Colonic mucosa (tissue), 4 donors: ENCODE data around the gene UPB1. TPM values are rescaled to one million over a fixed set of nuclear protein-coding genes. Genes with fewer than 3 reads are reported as not detected.
A peak's percentile ranks its signal among the peaks of the same experiment; 100 is the strongest.

Experiments
- DNase-seq: peaks from one replicate; pipeline ENCODE4 v3.0.0-alpha.2; 2020
- H3K27ac ChIP-seq: fragments of 200-600 bp; one replicate; pipeline ENCODE4 v1.8.0; 2021
- H3K27me3 ChIP-seq: fragments of 200-600 bp; one replicate; pipeline ENCODE4 v1.8.0; 2021
- H3K36me3 ChIP-seq: fragments of 200-600 bp; one replicate; pipeline ENCODE4 v1.8.0; 2021
- H3K4me1 ChIP-seq: fragments of 200-600 bp; one replicate; pipeline ENCODE4 v1.8.0; 2021; ENCODE audit warnings: mild to moderate bottlenecking
- H3K4me3 ChIP-seq: fragments of 200-600 bp; one replicate; pipeline ENCODE4 v1.8.0; 2021
- H3K9ac ChIP-seq, 2 donors: one replicate each; pipeline ENCODE4 v1.7.0; 2013; ENCODE audit warnings: control low read depth in 2 of 2, low read depth in 2 of 2, low read length in 2 of 2
- H3K9me3 ChIP-seq: fragments of 200-600 bp; one replicate; pipeline ENCODE4 v1.8.0; 2021
- CTCF ChIP-seq: fragments of 200-600 bp; IDR thresholded peaks from one replicate; pipeline ENCODE4 v1.8.0; 2022; ENCODE audit warnings: antibody characterized with exemption, mild to moderate bottlenecking
- intact Hi-C: fragments of 100-400 bp; cut with DNase I; formaldehyde crosslinking; loops from one replicate; pipeline ENCODE4 v1.14.1; 2022
- total RNA-seq, 2 donors: library from RNA; stranded (reverse); fragmentation: NEBNext Ultra II Directional in 1 of 2; extraction: Animal tissue kit (Norgen Biotek cat#: 25700) in 1 of 2; gene quantifications; one replicate each; pipeline ENCODE4 v1.2.1, GENCODE V29; 2021
- donor health status: healthy.
- donor health status: DM: no; HTN: no; CAD: no.
- donor health status: DM: no; HTN: no; CAD: no.

The UPB1 gene
- total RNA-seq, 2 donors from 2014 or later: 0.16 to 0.20 TPM

- DNase-seq: no peak
- no peak overlapping the region for H3K9ac ChIP-seq
- H3K4me3 ChIP-seq: no peak overlapping the region
- no peaks in the 10 kb centered on the region for H3K9me3 ChIP-seq
- no peak overlapping the region for H3K27ac ChIP-seq
- no peak for TF ChIP-seq CTCF
- peaks cover 10% of the 10 kb centered on the region for H3K4me1 ChIP-seq
- no peaks in the 10 kb centered on the region for H3K36me3 ChIP-seq
- intact Hi-C loops: no loop called here
- no peaks in the 10 kb centered on the region for H3K27me3 ChIP-seq
Measured at GRCh38 chr22:24507716-24508115, 12.6 kb downstream of the UPB1 start.

GRCh38 chr22:24510637-24511625, 15.8 kb downstream of the UPB1 start:
- peak; percentile 55 for DNase-seq
- no peak for TF ChIP-seq CTCF
- intact Hi-C loops: no loop called here
- Histone ChIP-seq H3K27ac (no peak overlapping the region), H3K27me3 (no peaks in the 10 kb centered on the region), H3K9me3 (no peaks in the 10 kb centered on the region), H3K4me3 (no peak overlapping the region), H3K36me3 (no peaks in the 10 kb centered on the region), H3K9ac (peak overlapping the region in 1 of 2 donors; percentile 17), H3K4me1 (peaks cover 14% of the 10 kb centered on the region)

- Histone ChIP-seq H3K4me1 (peaks cover 14% of the 10 kb centered on the region), H3K27ac (no peak overlapping the region)
- intact Hi-C loops: no loop called here
Measured at GRCh38 chr22:24512043-24512442, 16.9 kb downstream of the UPB1 start.

GRCh38 chr22:24513378-24514240, 18.5 kb downstream of the UPB1 start:
- no peaks in the 10 kb centered on the region for H3K36me3 ChIP-seq
- intact Hi-C loops: no loop called here
- H3K9me3 ChIP-seq: no peaks in the 10 kb centered on the region
- no peak for DNase-seq
- no peak overlapping the region for H3K4me3 ChIP-seq
- no peaks in the 10 kb centered on the region for H3K27me3 ChIP-seq
- no peak for TF ChIP-seq CTCF
- H3K27ac ChIP-seq: no peak overlapping the region
- peaks cover 14% of the 10 kb centered on the region for H3K4me1 ChIP-seq
- no peak overlapping the region for H3K9ac ChIP-seq

More at GRCh38 chr22:24512043-24512442, 16.9 kb downstream of the UPB1 start:
- Histone ChIP-seq H3K9ac (no peak overlapping the region), H3K4me3 (no peak overlapping the region), H3K36me3 (no peaks in the 10 kb centered on the region), H3K9me3 (no peaks in the 10 kb centered on the region), H3K27me3 (no peaks in the 10 kb centered on the region)
- no peak for DNase-seq
- TF ChIP-seq CTCF: no peak

- Histone ChIP-seq H3K4me3 (no peak overlapping the region), H3K27me3 (no peaks in the 10 kb centered on the region), H3K27ac (no peak overlapping the region), H3K9me3 (no peaks in the 10 kb centered on the region), H3K36me3 (no peaks in the 10 kb centered on the region), H3K9ac (peak overlapping the region in 1 of 2 donors; percentile 29), H3K4me1 (peaks cover 14% of the 10 kb centered on the region)
- TF ChIP-seq CTCF: no peak
- peak; percentile 59 for DNase-seq
- intact Hi-C loops: no loop called here
Measured at GRCh38 chr22:24514241-24515026, 19.3 kb downstream of the UPB1 start.
